Upper lobe of left lung (tissue), 6 donors: ENCODE results near the gene CKAP2L. TPM values are rescaled to one million over a fixed set of nuclear protein-coding genes. Genes with fewer than 3 reads are reported as not detected.
A peak's percentile ranks its signal among the peaks of the same experiment; 100 is the strongest.

Source experiments
- ATAC-seq, 2 donors: fragments of 200-7000 bp; cut with Tn5 transposase; one replicate each; pipeline ENCODE4 v1.9.1; 2022; ENCODE audit warnings: mild to moderate bottlenecking in 2 of 2, moderate library complexity in 2 of 2; ENCODE audit not compliant: low FRiP score in 2 of 2
- DNase-seq, 2 donors: peaks; one replicate each; pipeline ENCODE4 v3.0.0-alpha.2; 2019 to 2020
- H3K27ac ChIP-seq, 4 donors: fragments of 200-600 bp; sonication (generic); one replicate each; pipeline ENCODE4 v1.5.1; 2016 to 2019
- H3K27me3 ChIP-seq, 4 donors: fragments of 200-600 bp; sonication (generic); one replicate each; pipeline ENCODE4 v1.5.1; 2017 to 2019
- H3K36me3 ChIP-seq, 4 donors: fragments of 200-600 bp; sonication (generic); one replicate each; pipeline ENCODE4 v1.5.1; 2016 to 2019
- H3K4me1 ChIP-seq, 4 donors: fragments of 200-600 bp; sonication (generic); one replicate each; pipeline ENCODE4 v1.5.1; 2018 to 2019
- H3K4me3 ChIP-seq, 4 donors: fragments of 200-600 bp; sonication (generic); one replicate each; pipeline ENCODE4 v1.5.1; 2017 to 2019; ENCODE audit warnings: mild to moderate bottlenecking in 2 of 4, moderate library complexity in 1 of 4
- H3K9me3 ChIP-seq, 4 donors: fragments of 200-600 bp; sonication (generic); one replicate each; pipeline ENCODE4 v1.5.1; 2018 to 2019
- EP300 ChIP-seq, 4 donors: sonication (generic); formaldehyde crosslinking; IDR thresholded peaks; one replicate each; pipeline ENCODE4 v1.5.1; 2017; ENCODE audit warnings: antibody characterized with exemption in 4 of 4, control low read depth in 2 of 4
- POLR2A ChIP-seq, 4 donors: fragments of 450-650 bp; IDR thresholded peaks; one replicate each; pipeline ENCODE4 v1.5.1; 2016 to 2017; ENCODE audit warnings: antibody characterized with exemption in 4 of 4, mild to moderate bottlenecking in 2 of 4
- POLR2AphosphoS5 ChIP-seq, 2 donors: sonication (generic); formaldehyde crosslinking; IDR thresholded peaks; one replicate each; pipeline ENCODE4 v1.5.1; 2017; ENCODE audit warnings: antibody characterized with exemption in 2 of 2
- WGBS, 2 donors: methylation state at CpG; one replicate each; pipeline ENCODE4 v1.1.5; 2017 to 2018; 5-methylcytosine and 5-hydroxymethylcytosine counted together
- total RNA-seq, 6 donors: library from RNA; depleted of rRNA in 4 of 6; stranded (reverse); fragments of >200 nt in 4 of 6; gene quantifications; one replicate each; pipeline versions ENCODE4 v1.1.0 to v1.2.1, GENCODE V29; 2016 to 2021
- TF ChIP-seq, protein P1 (sequence below), 6 experiments: fragments of 450-650 bp in 4 of 6; fragments of 200-600 bp in 2 of 6; sonication (generic) in 2 of 6; IDR thresholded peaks; one replicate each; pipeline ENCODE4 v1.5.1; 2016 to 2019; ENCODE audit warnings: antibody characterized with exemption in 6 of 6
- donor health status: DM: no; HTN: no; CAD: no; lungs with moderate emphysema.
- donor health status: DM: no; HTN: yes; CAD: no; lungs with severe emphysema.

The CKAP2L gene
- total RNA-seq, 6 donors from 2014 or later, result 0.49 to 2.3 (median 1.7) TPM

GRCh38 chr2:112794131-112794733, 29.8 kb upstream of the CKAP2L start:
- DNase-seq, result peak in 1 of 2 donors; percentile 85
- H3K4me3 ChIP-seq, result no peak overlapping the region
- 39 to 55% methylated on average over 5 of the region's 5 CpGs for WGBS, 2 donors
- no peaks in the 10 kb centered on the region for H3K36me3 ChIP-seq
- TF ChIP-seq POLR2A (IDR thresholded peaks at IDR 0.05) (no peak), POLR2AphosphoS5 (IDR thresholded peaks at IDR 0.05) (peak; percentile 68 to 84), EP300 (IDR thresholded peaks at IDR 0.05) (peak in 2 of 4 donors; percentile 64 to 77)
- TF ChIP-seq, protein P1, sequence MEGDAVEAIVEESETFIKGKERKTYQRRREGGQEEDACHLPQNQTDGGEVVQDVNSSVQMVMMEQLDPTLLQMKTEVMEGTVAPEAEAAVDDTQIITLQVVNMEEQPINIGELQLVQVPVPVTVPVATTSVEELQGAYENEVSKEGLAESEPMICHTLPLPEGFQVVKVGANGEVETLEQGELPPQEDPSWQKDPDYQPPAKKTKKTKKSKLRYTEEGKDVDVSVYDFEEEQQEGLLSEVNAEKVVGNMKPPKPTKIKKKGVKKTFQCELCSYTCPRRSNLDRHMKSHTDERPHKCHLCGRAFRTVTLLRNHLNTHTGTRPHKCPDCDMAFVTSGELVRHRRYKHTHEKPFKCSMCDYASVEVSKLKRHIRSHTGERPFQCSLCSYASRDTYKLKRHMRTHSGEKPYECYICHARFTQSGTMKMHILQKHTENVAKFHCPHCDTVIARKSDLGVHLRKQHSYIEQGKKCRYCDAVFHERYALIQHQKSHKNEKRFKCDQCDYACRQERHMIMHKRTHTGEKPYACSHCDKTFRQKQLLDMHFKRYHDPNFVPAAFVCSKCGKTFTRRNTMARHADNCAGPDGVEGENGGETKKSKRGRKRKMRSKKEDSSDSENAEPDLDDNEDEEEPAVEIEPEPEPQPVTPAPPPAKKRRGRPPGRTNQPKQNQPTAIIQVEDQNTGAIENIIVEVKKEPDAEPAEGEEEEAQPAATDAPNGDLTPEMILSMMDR (IDR thresholded peaks at IDR 0.05), result no peak
- peaks cover 0 to 14% (median 10%) of the 10 kb centered on the region in 4 donors for H3K4me1 ChIP-seq
- H3K27ac ChIP-seq, result peak overlapping the region; percentile 33 to 71 (median 50)
- H3K27me3 ChIP-seq, result no peaks in the 10 kb centered on the region
- peak; percentile 76 to 90 for ATAC-seq
- no peaks in the 10 kb centered on the region for H3K9me3 ChIP-seq

DNA sequence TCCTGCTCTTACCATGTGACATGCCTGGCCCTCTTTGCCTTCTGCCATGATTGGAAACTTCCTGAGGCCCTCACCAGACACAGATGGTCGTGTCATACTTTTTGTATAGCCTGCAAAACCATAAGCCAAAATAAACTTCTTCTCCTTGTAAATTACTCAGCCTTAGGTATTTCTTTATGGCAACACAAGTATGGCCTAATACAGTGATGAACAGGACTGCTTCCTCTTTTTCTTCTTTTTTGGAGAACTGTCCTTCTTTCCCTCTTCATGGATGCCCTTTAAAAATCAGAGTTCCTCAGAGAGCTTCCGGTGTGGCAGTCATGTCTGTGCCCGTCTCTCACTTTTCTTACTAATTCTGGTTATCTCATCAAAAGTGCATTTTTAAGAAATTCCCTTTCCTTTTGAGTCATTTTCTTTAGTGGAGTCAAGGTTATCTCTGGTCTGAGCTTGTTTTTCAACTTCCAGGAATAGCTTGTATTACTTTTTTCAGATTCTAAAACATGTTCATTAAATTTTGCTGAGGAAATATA, 29.1 kb upstream of the CKAP2L start:
- ATAC-seq (peak; percentile 64 to 78), DNase-seq (no peak)
- Histone ChIP-seq H3K27me3 (no peaks in the 10 kb centered on the region), H3K4me3 (no peak overlapping the region), H3K27ac (peak overlapping the region; percentile 33 to 71 (median 50)), H3K36me3 (no peaks in the 10 kb centered on the region), H3K9me3 (no peaks in the 10 kb centered on the region), H3K4me1 (peaks cover 0 to 14% (median 10%) of the 10 kb centered on the region in 4 donors)
- 62 to 66% methylated on average over 3 of the region's 3 CpGs for WGBS, 2 donors
- no peak for TF ChIP-seq EP300 (IDR thresholded peaks at IDR 0.05)
- no peak for TF ChIP-seq POLR2AphosphoS5 (IDR thresholded peaks at IDR 0.05)
- no peak for TF ChIP-seq POLR2A (IDR thresholded peaks at IDR 0.05)
- TF ChIP-seq, protein P1 (IDR thresholded peaks at IDR 0.05), result no peak

- Histone ChIP-seq H3K9me3 (no peaks in the 10 kb centered on the region), H3K27ac (no peak overlapping the region), H3K4me3 (no peak overlapping the region), H3K27me3 (no peaks in the 10 kb centered on the region), H3K36me3 (no peaks in the 10 kb centered on the region), H3K4me1 (peaks cover 0 to 16% (median 10%) of the 10 kb centered on the region in 4 donors)
- no peak for DNase-seq
- ATAC-seq, result no peak
- WGBS, 2 donors, result 86 to 92% methylated on average over 5 of the region's 5 CpGs
- TF ChIP-seq, protein P1 (IDR thresholded peaks at IDR 0.05), result no peak
Observed at GRCh38 chr2:112792419-112792818, 28.0 kb upstream of the CKAP2L start.

GRCh38 chr2:112791693-112792230, 27.4 kb upstream of the CKAP2L start:
- Histone ChIP-seq H3K27ac (no peak overlapping the region), H3K9me3 (no peaks in the 10 kb centered on the region), H3K27me3 (no peaks in the 10 kb centered on the region), H3K4me3 (no peak overlapping the region), H3K4me1 (peaks cover 0 to 18% (median 10%) of the 10 kb centered on the region in 4 donors), H3K36me3 (no peaks in the 10 kb centered on the region)
- ATAC-seq (no peak), DNase-seq (no peak)
- TF ChIP-seq POLR2A (IDR thresholded peaks at IDR 0.05) (no peak), EP300 (IDR thresholded peaks at IDR 0.05) (no peak), POLR2AphosphoS5 (IDR thresholded peaks at IDR 0.05) (no peak)
- TF ChIP-seq, protein P1 (IDR thresholded peaks at IDR 0.05), result no peak
- 92 to 93% methylated on average over 3 of the region's 3 CpGs for whole genome bisulfite sequencing, 2 donors
